MM.1S (cell line): ENCODE data around the gene KIAA1671.

Experiments used
- DNase-seq: peaks from one replicate; pipeline ENCODE4 v3.0.0-alpha.2; 2015
- H2AFZ ChIP-seq: fragments of 300-600 bp; sonication (generic); 2 replicates; pipeline ENCODE4 v1.6.0; 2016; ENCODE audit warnings: antibody characterized with exemption, low read length
- H3F3A ChIP-seq: fragments of 300-600 bp; sonication (generic); 2 replicates; pipeline ENCODE4 v1.6.1; 2016; ENCODE audit warnings: mild to moderate bottlenecking, antibody characterized with exemption, low read length, moderate library complexity, mixed read lengths; ENCODE audit not compliant: insufficient read depth
- H3K27ac ChIP-seq: fragments of 300-600 bp; sonication (generic); 2 replicates; pipeline ENCODE4 v1.5.1; 2016; ENCODE audit warnings: mild to moderate bottlenecking, low read length
- H3K27me3 ChIP-seq: fragments of 300-600 bp; sonication (generic); replicated peaks from 2 replicates; pipeline ENCODE4 v1.6.0; 2016; ENCODE audit warnings: low read length; ENCODE audit not compliant: insufficient read depth
- H3K36me3 ChIP-seq: fragments of 300-600 bp; sonication (generic); replicated peaks from 2 replicates; pipeline ENCODE4 v1.6.1; 2016; ENCODE audit warnings: mild to moderate bottlenecking, low read length, mixed read lengths; ENCODE audit not compliant: insufficient read depth
- H3K4me1 ChIP-seq: fragments of 300-600 bp; sonication (generic); 2 replicates; pipeline ENCODE4 v1.6.1; 2016; ENCODE audit warnings: low read length, mixed read lengths
- H3K4me2 ChIP-seq: fragments of 300-600 bp; sonication (generic); 2 replicates; pipeline ENCODE4 v1.6.0; 2016; ENCODE audit warnings: low read depth, low read length
- H3K4me3 ChIP-seq: fragments of 300-600 bp; sonication (generic); 2 replicates; pipeline ENCODE4 v1.5.1; 2016; ENCODE audit warnings: low read length, mixed read lengths
- H3K79me2 ChIP-seq: fragments of 300-600 bp; sonication (generic); 2 replicates; pipeline ENCODE4 v1.6.1; 2016; ENCODE audit warnings: mixed run types, low read length, mixed read lengths
- H3K9ac ChIP-seq: fragments of 300-600 bp; sonication (generic); 2 replicates; pipeline ENCODE4 v1.6.1; 2016; ENCODE audit warnings: low read length, mixed read lengths
- H3K9me2 ChIP-seq: fragments of 300-600 bp; sonication (generic); replicated peaks from 2 replicates; pipeline ENCODE4 v1.6.1; 2016; ENCODE audit warnings: mild to moderate bottlenecking, low read length, mixed read lengths; ENCODE audit not compliant: insufficient read depth
- H3K9me3 ChIP-seq: fragments of 300-600 bp; sonication (generic); replicated peaks from 2 replicates; pipeline ENCODE4 v1.6.1; 2016; ENCODE audit warnings: mild to moderate bottlenecking, low read length, mixed read lengths; ENCODE audit not compliant: insufficient read depth
- H4K20me1 ChIP-seq: fragments of 300-600 bp; sonication (generic); 2 replicates; pipeline ENCODE4 v1.6.1; 2016; ENCODE audit warnings: mild to moderate bottlenecking, low read length, moderate library complexity, mixed read lengths; ENCODE audit not compliant: insufficient read depth
- CTCF ChIP-seq: fragments of 300-600 bp; sonication (generic); IDR thresholded peaks from 2 replicates; pipeline ENCODE4 v1.5.1; 2016; ENCODE audit warnings: antibody characterized with exemption, low read length, mixed read lengths
- EZH2 ChIP-seq: fragments of 300-600 bp; sonication (generic); optimal IDR thresholded peaks from 2 replicates; pipeline ENCODE3; 2017; ENCODE audit warnings: low read depth, mild to moderate bottlenecking, antibody characterized with exemption, low read length, mixed read lengths
- EZH2phosphoT487 ChIP-seq: fragments of 300-600 bp; sonication (generic); IDR thresholded peaks from 2 replicates; pipeline ENCODE4 v1.6.1; 2018; ENCODE audit warnings: antibody characterized with exemption, low read length

The KIAA1671 gene

DNA sequence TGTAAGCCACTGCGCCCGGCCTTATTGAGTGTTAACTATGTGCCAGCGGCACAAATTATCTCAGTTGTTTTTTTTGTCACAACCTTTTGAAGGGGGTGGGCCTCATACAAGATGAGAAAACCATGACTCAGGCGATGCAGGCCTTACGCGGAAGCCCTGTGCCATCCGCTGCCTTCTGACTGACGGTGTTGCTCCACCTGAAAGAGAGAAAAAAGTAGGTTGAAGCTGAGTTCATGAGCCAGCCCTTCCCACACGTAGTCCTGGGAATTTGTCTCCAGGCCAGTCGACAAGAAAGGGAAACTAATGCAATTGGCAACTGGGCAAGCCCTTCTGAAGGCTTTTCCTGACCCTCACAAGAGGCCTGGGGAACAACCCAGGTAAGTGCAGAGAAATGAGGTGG, 150.2 kb downstream of the KIAA1671 start:
- H2AFZ ChIP-seq, result no peak overlapping the region
- TF ChIP-seq EZH2, result no peak
- TF ChIP-seq CTCF, result no peak
- no peak for TF ChIP-seq EZH2phosphoT487
- H3K9me2 ChIP-seq, result no peaks in the 10 kb centered on the region
- no peaks in the 10 kb centered on the region for H3K79me2 ChIP-seq
- H3K9me3 ChIP-seq, result no peaks in the 10 kb centered on the region
- H3K27me3 ChIP-seq, result peaks cover 17% of the 10 kb centered on the region; the same call in 1 of the 2 replicates
- no peak overlapping the region for H3K4me2 ChIP-seq
- no peak for DNase-seq
- H3K36me3 ChIP-seq, result no peaks in the 10 kb centered on the region
- H3K9ac ChIP-seq, result no peak overlapping the region
- H3F3A ChIP-seq, result no peaks in the 10 kb centered on the region
- no peaks in the 10 kb centered on the region for H3K4me1 ChIP-seq
- H3K4me3 ChIP-seq, result no peak overlapping the region
- no peaks in the 10 kb centered on the region for H4K20me1 ChIP-seq
- H3K27ac ChIP-seq, result no peak overlapping the region

GRCh38 chr22:25104367-25104766, 151.9 kb downstream of the KIAA1671 start:
- no peak overlapping the region for H3K4me2 ChIP-seq

DNA sequence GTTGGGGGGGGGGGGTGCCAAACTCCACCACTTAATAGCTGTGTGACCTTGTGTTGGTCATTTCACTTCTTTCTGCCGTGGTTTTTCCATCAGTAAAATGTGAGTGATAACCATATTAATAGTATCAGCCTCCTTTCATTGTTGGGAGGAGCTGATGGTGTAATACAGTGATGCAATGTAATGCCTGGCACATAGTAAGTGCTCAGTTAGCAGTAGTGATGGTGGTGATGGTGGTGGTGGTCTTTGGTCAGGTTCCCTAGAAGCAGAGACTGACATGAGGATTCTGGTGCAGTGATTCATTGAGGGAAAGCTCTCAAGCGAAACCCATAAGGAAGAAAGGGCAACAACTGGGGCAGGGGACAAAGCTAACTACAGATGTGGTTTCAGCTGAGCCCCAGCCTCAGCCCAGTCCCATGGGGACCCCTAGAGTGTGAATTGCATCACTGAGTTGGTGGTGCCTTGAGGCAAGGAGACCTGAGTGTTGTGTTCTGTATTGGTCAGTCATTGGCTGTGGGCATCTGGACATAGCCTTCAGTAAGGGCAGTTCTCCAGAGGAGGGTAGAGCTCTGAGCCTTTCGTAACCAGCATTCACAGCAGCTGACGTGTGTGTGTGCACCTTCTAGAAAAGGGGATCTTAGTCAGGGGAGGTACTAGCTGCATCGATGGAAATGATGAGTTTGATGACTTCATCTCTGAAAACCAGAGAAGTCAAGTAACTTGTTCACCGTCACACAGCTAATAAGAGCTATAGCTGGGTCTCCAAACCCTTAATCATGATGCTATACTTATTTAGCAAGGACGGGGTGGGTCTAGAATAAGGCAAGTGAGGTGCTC, 153.5 kb downstream of the KIAA1671 start:
- no peaks in the 10 kb centered on the region for H4K20me1 ChIP-seq
- H3K27ac ChIP-seq, result no peak overlapping the region
- no peaks in the 10 kb centered on the region for H3K9me3 ChIP-seq
- no peak overlapping the region for H3K9ac ChIP-seq
- no peak for DNase-seq
- no peak for TF ChIP-seq EZH2
- TF ChIP-seq EZH2phosphoT487, result no peak
- no peak for TF ChIP-seq CTCF
- H2AFZ ChIP-seq, result no peak overlapping the region
- no peaks in the 10 kb centered on the region for H3K79me2 ChIP-seq
- no peak overlapping the region for H3K4me2 ChIP-seq
- no peaks in the 10 kb centered on the region for H3K36me3 ChIP-seq
- no peaks in the 10 kb centered on the region for H3K4me1 ChIP-seq
- H3K9me2 ChIP-seq, result no peaks in the 10 kb centered on the region
- no peaks in the 10 kb centered on the region for H3F3A ChIP-seq
- H3K27me3 ChIP-seq, result peaks cover 9% of the 10 kb centered on the region; the same call in 1 of the 2 replicates
- no peak overlapping the region for H3K4me3 ChIP-seq

More at GRCh38 chr22:25104367-25104766, 151.9 kb downstream of the KIAA1671 start:
- Histone ChIP-seq H3K4me3 (no peak overlapping the region), H3K4me1 (no peaks in the 10 kb centered on the region), H3K36me3 (no peaks in the 10 kb centered on the region), H3K27ac (no peak overlapping the region), H3F3A (no peaks in the 10 kb centered on the region), H3K27me3 (peaks cover 9% of the 10 kb centered on the region; the same call in 1 of the 2 replicates), H2AFZ (no peak overlapping the region), H3K9me3 (no peaks in the 10 kb centered on the region), H4K20me1 (no peaks in the 10 kb centered on the region), H3K9me2 (no peaks in the 10 kb centered on the region), H3K9ac (no peak overlapping the region), H3K79me2 (no peaks in the 10 kb centered on the region)
- no peak for DNase-seq
- no peak for TF ChIP-seq EZH2
